22Rv1 (cell line): ENCODE results near the gene MND1.

Experiments used
- CTCF ChIP-seq: fragments of 450-650 bp; IDR thresholded peaks from 2 replicates; pipeline ENCODE4 v1.5.1; 2017; ENCODE audit warnings: mild to moderate bottlenecking
- ZFX ChIP-seq: fragments of 450-650 bp; IDR thresholded peaks from 2 replicates; pipeline ENCODE4 v1.6.1; 2017; ENCODE audit warnings: antibody characterized with exemption, borderline replicate concordance

GRCh38 chr4:153433754-153434105 lies 89.2 kb downstream of the MND1 start:
- TF ChIP-seq CTCF (no peak), ZFX (no peak)
